NOMO-1 treated with dmso at 0.1 percent for 144 hours (cell line): ENCODE measurements around the gene SYT4.

Experiments
- DNase-seq: peaks from one replicate; lab custom pipeline; 2025; ENCODE audit not compliant: unreplicated experiment; lab: John Stamatoyannopoulos, UW

SYT4 gene

DNA sequence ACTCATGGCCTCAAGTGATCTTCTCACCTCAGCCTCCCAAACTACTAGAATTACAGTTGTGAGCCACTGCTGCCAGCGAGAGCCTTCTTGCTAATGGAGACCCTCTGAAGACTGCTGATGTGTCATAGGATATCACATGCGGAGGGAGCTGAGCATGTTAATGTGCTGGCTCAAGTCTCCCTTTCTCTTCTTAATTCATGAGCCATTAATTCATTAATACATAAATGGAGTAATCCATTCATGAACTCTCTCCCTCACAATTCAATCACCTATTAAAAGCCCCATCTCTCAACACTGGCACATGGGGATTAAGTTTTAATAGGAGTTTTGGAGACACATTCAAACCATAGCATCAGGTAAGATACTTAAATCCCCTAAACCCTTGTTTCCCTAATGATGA, 54.8 kb downstream of the SYT4 start:
- DNase-seq, result no peak

DNA sequence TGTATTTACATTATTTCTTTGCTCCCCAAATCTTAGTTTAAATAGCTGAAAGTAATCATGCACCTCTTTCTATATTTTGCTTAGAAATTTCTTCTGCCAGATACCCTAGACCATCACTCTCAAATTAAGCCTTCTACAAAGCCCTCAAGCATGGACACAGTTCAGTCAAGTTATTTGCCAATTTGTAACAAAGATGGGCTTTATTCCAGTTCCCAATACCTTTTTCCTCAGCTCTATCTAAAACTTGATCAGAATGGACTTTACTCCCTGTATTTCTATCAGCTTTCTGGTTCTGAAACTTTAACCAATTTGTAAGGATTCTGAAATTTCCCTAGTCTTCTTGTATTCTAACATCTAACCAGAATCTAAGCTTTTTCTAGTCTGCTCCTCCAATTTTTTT, 56.6 kb downstream of the SYT4 start:
- no peak for DNase-seq
